ENCODE data around the gene WDR47.
A peak's percentile ranks its signal among the peaks of the same experiment; 100 is the strongest.
"Not testable (repeated sequence)": the region's sequence is repeated elsewhere in the genome, so short reads cannot be mapped to it uniquely, and the experiment has no call there.

Gene WDR47

GRCh38 chr1:109041621-109042468, at the start of gene WDR47:
Gene WDR47, minus strand, starts transcription at chr1:109042102. Its CDS starts 18,590 bp downstream, at chr1:109023512.
- DNase-seq: peak; percentile 97

GRCh38 chr1:109091078-109091838, 49.4 kb upstream of the WDR47 start:
- DNase-seq: peak; percentile 52

GRCh38 chr1:109090196-109091077, 48.5 kb upstream of the WDR47 start, which contains the start of gene TMEM167B:
Gene TMEM167B, plus strand, starts transcription at chr1:109090764. Its CDS starts 109 bp downstream, at chr1:109090873.
- peak; percentile 93 for DNase-seq

- DNase-seq: peak; percentile 56
These were observed 47.5 kb upstream of the WDR47 start for GRCh38 chr1:109089242-109090015.

- no peak for DNase-seq
These were observed 42.9 kb upstream of the WDR47 start for GRCh38 chr1:109084563-109085517.

GRCh38 chr1:109083923-109084322, 42.0 kb upstream of the WDR47 start:
- no peak for DNase-seq

- DNase-seq: no peak
These were observed 41.6 kb upstream of the WDR47 start for GRCh38 chr1:109083501-109083900.

- no peak for DNase-seq
These were observed 38.7 kb upstream of the WDR47 start for GRCh38 chr1:109080441-109081082.

- no peak for DNase-seq
These were observed 37.3 kb upstream of the WDR47 start for GRCh38 chr1:109079240-109079622.

- DNase-seq: no peak
These were observed 36.4 kb upstream of the WDR47 start for GRCh38 chr1:109078317-109078716.

- peak; percentile 93 for DNase-seq
These were observed 33.9 kb upstream of the WDR47 start, which contains the start of gene TAF13 for GRCh38 chr1:109075531-109076490. Gene TAF13, minus strand, starts transcription at chr1:109076003. Its CDS starts 56 bp downstream, at chr1:109075947.

GRCh38 chr1:109069294-109069693, 27.4 kb upstream of the WDR47 start:
- DNase-seq: no peak

- no peak for DNase-seq
These were observed 26.0 kb upstream of the WDR47 start for GRCh38 chr1:109067883-109068282.

GRCh38 chr1:109065137-109065536, 23.2 kb upstream of the WDR47 start:
- DNase-seq: no peak

GRCh38 chr1:109061183-109061582, 19.3 kb upstream of the WDR47 start:
- DNase-seq: no peak

GRCh38 chr1:109060707-109061106, 18.8 kb upstream of the WDR47 start:
- no peak for DNase-seq

- no peak for DNase-seq
These were observed 17.1 kb upstream of the WDR47 start for GRCh38 chr1:109059026-109059425.

- no peak for DNase-seq
These were observed 14.2 kb upstream of the WDR47 start for GRCh38 chr1:109056064-109056463.

GRCh38 chr1:109052145-109052544, 10.2 kb upstream of the WDR47 start:
- not testable (repeated sequence) for DNase-seq
